Skin of body (tissue), 2 donors: Measurements from ENCODE around the gene FCAMR. TPM values are rescaled to one million over a fixed set of nuclear protein-coding genes. Genes with fewer than 3 reads are reported as not detected.

Source experiments
- DNase-seq: peaks from one replicate; lab custom pipeline; 2025; lab: John Stamatoyannopoulos, UW
- total RNA-seq: library from RNA; depleted of rRNA; stranded (reverse); fragments of >200 nt; gene quantifications from one replicate; pipeline ENCODE4 v1.2.3, GENCODE V29; 2014

The FCAMR gene
- total RNA-seq, 1 donor from 2014 or later: not detected

DNA sequence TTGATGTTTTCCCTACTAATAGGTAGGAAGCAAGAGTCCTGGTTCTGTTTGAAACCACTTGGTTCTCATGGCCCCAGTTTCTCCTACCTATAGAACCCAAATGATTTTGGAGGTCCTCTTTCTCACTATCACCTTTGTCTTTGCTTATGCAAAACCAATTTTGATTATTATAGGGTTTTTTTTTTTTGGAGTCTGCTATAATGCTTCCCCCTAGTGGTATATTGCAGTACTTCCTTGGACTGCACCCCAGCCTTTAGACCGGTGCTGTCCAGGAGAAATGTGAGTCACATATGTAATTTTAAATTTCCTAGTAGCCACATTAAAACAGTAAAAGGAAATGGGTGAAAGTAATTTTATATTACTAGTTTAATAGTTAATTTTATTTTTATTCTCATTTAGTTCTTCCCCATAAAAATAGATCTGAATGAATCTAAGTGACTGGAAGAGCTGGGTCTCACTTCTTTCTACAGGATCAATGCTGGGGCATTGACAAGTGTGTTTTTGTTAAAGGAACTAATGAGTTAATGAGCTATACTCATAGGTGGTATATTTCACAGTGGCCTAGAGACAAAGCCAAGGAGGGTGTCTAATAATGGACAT, 59.1 kb downstream of the FCAMR start:
- peak; percentile 12 for DNase-seq

DNA sequence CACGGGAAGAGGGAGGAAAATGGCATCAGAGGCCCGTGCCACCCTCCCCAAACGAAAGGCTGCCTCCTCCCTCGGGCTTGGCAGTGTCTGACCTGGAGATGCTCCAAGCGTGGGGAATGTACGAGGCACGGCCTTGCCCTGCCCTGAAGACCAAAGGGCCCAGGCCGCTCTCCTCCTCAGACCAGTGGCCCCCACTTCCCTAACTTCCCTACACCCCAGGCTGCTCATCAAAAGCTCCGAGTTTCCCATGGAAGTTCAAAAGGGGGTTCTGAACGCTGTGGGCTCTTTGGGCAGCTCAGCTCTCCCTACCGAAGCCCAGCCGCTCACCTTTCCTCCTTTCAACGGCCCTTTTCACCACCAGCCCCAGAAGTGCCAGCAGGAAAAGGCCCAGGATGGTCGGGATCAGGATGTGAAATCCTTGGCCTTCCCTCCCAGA, 60.4 kb downstream of the FCAMR start:
- DNase-seq: no peak

DNA sequence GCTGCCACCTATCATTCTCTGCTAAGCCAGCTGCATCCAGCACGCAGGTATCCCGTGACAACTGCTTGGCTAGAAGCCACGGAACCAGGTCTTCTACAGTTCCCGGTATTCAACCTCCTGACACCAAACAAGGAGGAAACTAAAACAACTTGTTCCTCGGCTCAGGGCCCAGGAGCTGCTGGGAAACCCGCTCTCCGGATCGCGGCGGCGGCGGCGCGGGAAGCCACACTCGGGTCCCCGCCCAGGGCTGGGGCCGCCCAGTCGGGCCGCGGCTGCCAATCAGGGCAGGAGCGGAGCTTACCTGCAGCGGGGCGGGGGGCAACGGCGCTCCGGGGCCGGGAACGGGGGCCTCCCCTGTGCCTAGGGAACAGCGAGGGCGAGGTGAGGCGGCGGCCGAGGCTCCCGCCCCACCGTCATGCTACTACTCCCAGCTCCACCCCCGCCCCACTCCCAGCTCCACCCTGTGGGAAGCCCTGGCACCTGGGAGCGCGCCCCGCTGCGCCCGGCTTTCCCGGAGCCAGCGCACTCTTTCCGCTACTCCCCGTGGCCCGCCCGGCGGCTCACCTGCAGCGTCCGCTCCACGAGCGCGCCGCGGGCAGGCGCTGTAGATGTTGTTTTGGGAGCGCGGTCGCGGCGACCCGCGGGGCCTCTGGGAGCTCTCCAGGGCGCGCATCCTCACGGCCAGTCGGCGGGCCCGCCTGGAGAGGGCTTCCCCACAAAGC, 60.9 kb downstream of the FCAMR start:
- DNase-seq: no peak

DNA sequence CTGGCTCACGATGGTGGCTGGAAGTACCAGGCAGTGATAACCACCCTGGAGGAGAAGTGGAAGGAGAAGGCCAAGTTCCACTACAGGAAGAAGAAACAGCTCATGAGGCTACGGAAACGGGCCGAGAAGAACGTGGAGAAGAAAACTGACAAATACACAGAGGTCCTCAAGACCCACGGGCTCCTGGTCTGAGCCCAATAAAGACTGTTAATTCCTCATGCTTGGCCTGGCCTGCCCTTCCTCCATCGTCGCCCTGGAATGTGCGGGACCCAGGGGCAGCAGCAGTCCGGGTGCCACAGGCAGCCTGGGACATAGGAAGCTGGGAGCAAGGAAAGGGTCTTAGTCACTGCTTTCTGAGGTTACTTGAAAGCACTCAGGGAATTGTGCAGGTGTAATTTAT, 62.2 kb downstream of the FCAMR start:
- no peak for DNase-seq

Other genes with a start within 250 kb of the FCAMR start
- not detected for gene IL19, start 199.7 kb downstream of the FCAMR start, total RNA-seq
- gene IL10, start 198.0 kb downstream of the FCAMR start, total RNA-seq: 1.4 TPM
- 0.59 TPM for gene IL20, start 104.8 kb downstream of the FCAMR start, total RNA-seq
- gene IL24, start 73.0 kb downstream of the FCAMR start, total RNA-seq: not detected
- 0.69 TPM for gene FCMR, start 48.5 kb downstream of the FCAMR start, total RNA-seq
- gene PIGR, start 24.0 kb downstream of the FCAMR start, total RNA-seq: not detected
- 6.4 TPM for gene C1orf116, start 62.3 kb upstream of the FCAMR start, total RNA-seq
- 27.8 TPM for gene YOD1, start 80.7 kb upstream of the FCAMR start, total RNA-seq
- gene PFKFB2, start 82.8 kb upstream of the FCAMR start, total RNA-seq: 9.4 TPM
- gene C4BPB, start 118.4 kb upstream of the FCAMR start, total RNA-seq: 0.30 TPM
- 0.39 TPM for gene C4BPA, start 133.8 kb upstream of the FCAMR start, total RNA-seq